Loucy (cell line): ENCODE measurements around the gene SLC5A6.

Source experiments
- H2AFZ ChIP-seq: fragments of 200-600 bp; sonication (generic); 2 replicates; pipeline ENCODE4 v1.6.0; 2016; ENCODE audit warnings: antibody characterized with exemption, mild to moderate bottlenecking, low read length, moderate library complexity
- H3F3A ChIP-seq: fragments of 200-600 bp; 2 replicates; pipeline ENCODE4 v1.6.0; 2016; ENCODE audit warnings: antibody characterized with exemption, low read depth, mild to moderate bottlenecking
- H3K27me3 ChIP-seq: fragments of 200-600 bp; sonication (generic); 2 replicates; pipeline ENCODE4 v1.6.1; 2014; ENCODE audit warnings: low read length, mild to moderate bottlenecking; ENCODE audit not compliant: insufficient read depth, poor library complexity, severe bottlenecking
- H3K36me3 ChIP-seq: fragments of 200-600 bp; sonication (generic); 2 replicates; pipeline ENCODE4 v1.6.1; 2016; ENCODE audit warnings: low read length; ENCODE audit not compliant: insufficient read depth
- H3K4me1 ChIP-seq: fragments of 200-600 bp; sonication (generic); 2 replicates; pipeline ENCODE4 v1.5.1; 2014; ENCODE audit warnings: low read length, mild to moderate bottlenecking; ENCODE audit not compliant: insufficient read depth, poor library complexity, severe bottlenecking
- H3K4me2 ChIP-seq: fragments of 200-600 bp; sonication (generic); 2 replicates; pipeline ENCODE4 v1.6.0; 2014; ENCODE audit warnings: antibody characterized with exemption, low read length, low read depth, mild to moderate bottlenecking; ENCODE audit not compliant: poor library complexity, severe bottlenecking
- H3K4me3 ChIP-seq: fragments of 200-600 bp; sonication (generic); 2 replicates; pipeline ENCODE4 v1.5.1; 2014; ENCODE audit warnings: low read length, mild to moderate bottlenecking, mixed read lengths; ENCODE audit not compliant: poor library complexity, severe bottlenecking
- H3K79me2 ChIP-seq: fragments of 200-600 bp; sonication (generic); 2 replicates; pipeline ENCODE4 v1.6.1; 2014; ENCODE audit warnings: low read length; ENCODE audit not compliant: insufficient read depth
- H3K9ac ChIP-seq: fragments of 200-600 bp; sonication (generic); 2 replicates; pipeline ENCODE4 v1.6.0; 2014; ENCODE audit warnings: mild to moderate bottlenecking, low read depth, low read length, moderate library complexity; ENCODE audit not compliant: poor library complexity, severe bottlenecking
- H3K9me2 ChIP-seq: fragments of 200-600 bp; sonication (generic); replicated peaks from 2 replicates; pipeline ENCODE4 v1.6.1; 2016; ENCODE audit warnings: low read depth, low read length, mixed read lengths
- H3K9me3 ChIP-seq: fragments of 200-600 bp; sonication (generic); 2 replicates; pipeline ENCODE4 v1.6.1; 2014; ENCODE audit warnings: mild to moderate bottlenecking, antibody characterized with exemption, low read length, low read depth; ENCODE audit not compliant: insufficient read depth
- H4K20me1 ChIP-seq: fragments of 200-600 bp; sonication (generic); 2 replicates; pipeline ENCODE4 v1.6.0; 2014; ENCODE audit warnings: antibody characterized with exemption, low read length, mild to moderate bottlenecking; ENCODE audit not compliant: insufficient read depth, poor library complexity, severe bottlenecking
- CTCF ChIP-seq: fragments of 200-600 bp; sonication (generic); conservative IDR thresholded peaks from 2 replicates; pipeline ENCODE4 v1.5.1; 2014; ENCODE audit warnings: mild to moderate bottlenecking, antibody characterized with exemption, low read length
- EZH2phosphoT487 ChIP-seq: fragments of 200-600 bp; IDR thresholded peaks from 2 replicates; pipeline ENCODE4 v1.6.1; 2018; ENCODE audit warnings: antibody characterized with exemption, mild to moderate bottlenecking, moderate library complexity, borderline replicate concordance

Gene SLC5A6

GRCh38 chr2:27256855-27257454 lies 44.9 kb upstream of the SLC5A6 start:
- H3K9me3 ChIP-seq: no peaks in the 10 kb centered on the region
- H3K4me3 ChIP-seq: no peak overlapping the region
- no peak overlapping the region for H3K9ac ChIP-seq
- H3K4me2 ChIP-seq: no peak overlapping the region
- no peaks in the 10 kb centered on the region for H3K79me2 ChIP-seq
- H3K36me3 ChIP-seq: no peaks in the 10 kb centered on the region
- H3K27me3 ChIP-seq: no peaks in the 10 kb centered on the region
- H3F3A ChIP-seq: no peaks in the 10 kb centered on the region
- no peaks in the 10 kb centered on the region for H3K4me1 ChIP-seq
- no peak overlapping the region for H2AFZ ChIP-seq
- H4K20me1 ChIP-seq: no peaks in the 10 kb centered on the region
- no peak for TF ChIP-seq EZH2phosphoT487
- TF ChIP-seq CTCF: no peak
- H3K9me2 ChIP-seq: no peaks in the 10 kb centered on the region

GRCh38 chr2:27255660-27256059 lies 43.6 kb upstream of the SLC5A6 start:
- TF ChIP-seq EZH2phosphoT487: no peak
- TF ChIP-seq CTCF: no peak
- no peak overlapping the region for H3K4me2 ChIP-seq
- no peak overlapping the region for H2AFZ ChIP-seq

GRCh38 chr2:27255187-27255586 lies 43.1 kb upstream of the SLC5A6 start:
- Histone ChIP-seq H3K4me1 (no peaks in the 10 kb centered on the region), H3K9me3 (no peaks in the 10 kb centered on the region), H3K27me3 (no peaks in the 10 kb centered on the region), H4K20me1 (no peaks in the 10 kb centered on the region), H2AFZ (no peak overlapping the region), H3K79me2 (no peaks in the 10 kb centered on the region), H3K4me3 (no peak overlapping the region), H3F3A (no peaks in the 10 kb centered on the region), H3K9ac (no peak overlapping the region), H3K36me3 (no peaks in the 10 kb centered on the region), H3K9me2 (no peaks in the 10 kb centered on the region), H3K4me2 (no peak overlapping the region)
- no peak for TF ChIP-seq EZH2phosphoT487
- TF ChIP-seq CTCF: no peak

More at GRCh38 chr2:27255660-27256059, 43.6 kb upstream of the SLC5A6 start:
- Histone ChIP-seq H3K36me3 (no peaks in the 10 kb centered on the region), H3K27me3 (no peaks in the 10 kb centered on the region), H3K9me3 (no peaks in the 10 kb centered on the region), H3F3A (no peaks in the 10 kb centered on the region), H3K4me1 (no peaks in the 10 kb centered on the region), H3K79me2 (no peaks in the 10 kb centered on the region), H4K20me1 (no peaks in the 10 kb centered on the region), H3K4me3 (no peak overlapping the region), H3K9ac (no peak overlapping the region), H3K9me2 (no peaks in the 10 kb centered on the region)
